IMR-90 (cell line): ENCODE results near the gene KCNE4. TPM values are rescaled to one million over a fixed set of nuclear protein-coding genes. Genes with fewer than 3 reads are reported as not detected.

Experiments used
- ATAC-seq: fragments of 200-7000 bp; cut with Tn5 transposase; 2 replicates; pipeline ENCODE4 v1.9.1; 2020; ENCODE audit warnings: low read depth, mild to moderate bottlenecking, moderate library complexity
- BruUV-seq: library from RNA; stranded (reverse); fragments of 400-500 nt; replicated peaks from 2 replicates; lab custom pipeline; 2021; lab: Mats Ljungman, UMichigan
- CTCF ChIA-PET: fragments of 300-600 bp; formaldehyde crosslinking; extraction: SDS; loops from one replicate; lab custom pipeline; 2021; ENCODE audit warnings: antibody characterized with exemption; lab: Yijun Ruan, JAX
- POLR2A ChIA-PET: fragments of 300-600 bp; sonication (Branson Sonifier 250); formaldehyde crosslinking; loops from one replicate; lab custom pipeline; 2022; ENCODE audit warnings: antibody characterized with exemption; ENCODE audit not compliant: unreplicated experiment; lab: Charles Lee
- DNase-seq: peaks from one replicate; pipeline ENCODE4 v3.0.0; 2013
- H2AFZ ChIP-seq: replicated peaks from 2 replicates; pipeline ENCODE3; 2013; ENCODE audit warnings: low read length, mild to moderate bottlenecking; ENCODE audit not compliant: poor library complexity
- H2AK5ac ChIP-seq: 2 replicates; pipeline ENCODE4 v1.6.1; 2013; ENCODE audit warnings: low read depth, low read length, inconsistent platforms
- H2AK9ac ChIP-seq: replicated peaks from 2 replicates; pipeline ENCODE3; 2013; ENCODE audit warnings: mild to moderate bottlenecking, low read depth, low read length, moderate library complexity; ENCODE audit not compliant: poor library complexity
- H2BK120ac ChIP-seq: 2 replicates; pipeline ENCODE4 v1.6.1; 2013; ENCODE audit warnings: low read depth, low read length, inconsistent platforms
- H2BK15ac ChIP-seq: 3 replicates; pipeline ENCODE4 v1.6.1; 2013; ENCODE audit warnings: low read depth, low read length, inconsistent platforms
- H2BK20ac ChIP-seq: 2 replicates; pipeline ENCODE4 v1.6.1; 2013; ENCODE audit warnings: low read depth, mild to moderate bottlenecking, inconsistent platforms, low read length, moderate library complexity
- H2BK5ac ChIP-seq: 2 replicates; pipeline ENCODE4 v1.6.1; 2013; ENCODE audit warnings: mild to moderate bottlenecking, low read depth, low read length, inconsistent platforms; ENCODE audit not compliant: poor library complexity, severe bottlenecking
- H3K14ac ChIP-seq: replicated peaks from 2 replicates; pipeline ENCODE4 v1.6.1; 2013; ENCODE audit warnings: low read depth, low read length, inconsistent platforms
- H3K18ac ChIP-seq: 2 replicates; pipeline ENCODE4 v1.6.1; 2013; ENCODE audit warnings: low read depth, low read length, control low read depth
- H3K23ac ChIP-seq: 2 replicates; pipeline ENCODE4 v1.6.1; 2013; ENCODE audit warnings: low read depth, low read length, inconsistent platforms
- H3K27ac ChIP-seq: 2 replicates; pipeline ENCODE4 v1.5.1; 2013; ENCODE audit warnings: mild to moderate bottlenecking, control low read depth, low read length; ENCODE audit not compliant: insufficient read depth
- H3K27me3 ChIP-seq: 2 replicates; pipeline ENCODE4 v1.6.1; 2013; ENCODE audit warnings: low read length; ENCODE audit not compliant: control insufficient read depth, insufficient read depth
- H3K36me3 ChIP-seq: 2 replicates; pipeline ENCODE4 v1.6.1; 2013; ENCODE audit warnings: low read length, mixed read lengths; ENCODE audit not compliant: control insufficient read depth, insufficient read depth
- H3K4ac ChIP-seq: 2 replicates; pipeline ENCODE4 v1.6.1; 2013; ENCODE audit warnings: low read depth, low read length, inconsistent platforms
- H3K4me1 ChIP-seq: 2 replicates; pipeline ENCODE4 v1.6.1; 2013; ENCODE audit warnings: low read length, mixed read lengths; ENCODE audit not compliant: control insufficient read depth, insufficient read depth
- H3K4me2 ChIP-seq: 2 replicates; pipeline ENCODE4 v1.6.1; 2013; ENCODE audit warnings: low read depth, mild to moderate bottlenecking, control low read depth, low read length, moderate library complexity
- H3K4me3 ChIP-seq: 2 replicates; pipeline ENCODE4 v1.5.1; 2013; ENCODE audit warnings: low read depth, mild to moderate bottlenecking, control low read depth, low read length, moderate library complexity; ENCODE audit not compliant: insufficient read depth
- H3K56ac ChIP-seq: 2 replicates; pipeline ENCODE4 v1.6.1; 2013; ENCODE audit warnings: low read length, inconsistent platforms; ENCODE audit not compliant: insufficient read depth; ENCODE audit errors: extremely low read depth
- H3K79me1 ChIP-seq, 2 experiments: 2 replicates each; pipeline ENCODE4 v1.6.1; 2013; ENCODE audit warnings: low read length in 2 of 2, inconsistent platforms in 1 of 2, low read depth in 1 of 2
- H3K9ac ChIP-seq: 2 replicates; pipeline ENCODE4 v1.6.1; 2013; ENCODE audit warnings: low read depth, low read length, control low read depth
- H3K9me1 ChIP-seq: 2 replicates; pipeline ENCODE4 v1.6.1; 2013; ENCODE audit warnings: low read length, inconsistent platforms; ENCODE audit not compliant: insufficient read depth
- H3K9me3 ChIP-seq: 2 replicates; pipeline ENCODE4 v1.6.1; 2013; ENCODE audit warnings: low read length; ENCODE audit not compliant: control insufficient read depth, insufficient read depth
- H4K20me1 ChIP-seq: 2 replicates; pipeline ENCODE4 v1.6.1; 2013; ENCODE audit warnings: low read length, inconsistent platforms; ENCODE audit not compliant: insufficient read depth
- H4K5ac ChIP-seq: 2 replicates; pipeline ENCODE4 v1.6.1; 2013; ENCODE audit warnings: mild to moderate bottlenecking, low read depth, low read length, control low read depth
- H4K8ac ChIP-seq, 2 experiments: 2 replicates each; pipeline ENCODE4 v1.6.1; 2013; ENCODE audit warnings: low read depth in 2 of 2, low read length in 2 of 2, control low read depth in 1 of 2, inconsistent platforms in 1 of 2
- H4K91ac ChIP-seq: 2 replicates; pipeline ENCODE4 v1.6.1; 2013; ENCODE audit warnings: low read depth, low read length, inconsistent platforms; ENCODE audit not compliant: insufficient read depth
- BHLHE40 ChIP-seq: fragments of 150-350 bp; IDR thresholded peaks from 2 replicates; pipeline ENCODE4 v1.6.1; 2016; ENCODE audit warnings: mild to moderate bottlenecking, low read depth, low read length
- CHD1 ChIP-seq: IDR thresholded peaks from 2 replicates; pipeline ENCODE4 v1.6.1; 2012; ENCODE audit warnings: low read depth, low read length, improper control_type of control experiment
- FOS ChIP-seq: fragments of 150-350 bp; IDR thresholded peaks from 2 replicates; pipeline ENCODE4 v1.6.1; 2016; ENCODE audit warnings: low read depth, low read length
- POLR2A ChIP-seq: IDR thresholded peaks from 2 replicates; pipeline ENCODE4 v1.6.1; 2012; ENCODE audit warnings: mild to moderate bottlenecking, low read depth, low read length
- RAD21 ChIP-seq: IDR thresholded peaks from 2 replicates; pipeline ENCODE4 v1.6.1; 2012; ENCODE audit warnings: low read length, improper control_type of control experiment
- RCOR1 ChIP-seq: IDR thresholded peaks from 2 replicates; pipeline ENCODE4 v1.6.1; 2012; ENCODE audit warnings: mild to moderate bottlenecking, low read length, improper control_type of control experiment; ENCODE audit not compliant: insufficient replicate concordance
- USF2 ChIP-seq: fragments of 150-350 bp; IDR thresholded peaks from 2 replicates; pipeline ENCODE4 v1.6.1; 2017; ENCODE audit warnings: mild to moderate bottlenecking, antibody characterized with exemption, low read length, low read depth
- WGBS, 2 experiments: methylation state at CpG; one replicate each; pipeline versions ENCODE4 v1.1.5 to v1.1.7; 2013; ENCODE audit warnings: missing lambda C conversion rate in 2 of 2; ENCODE audit not compliant: insufficient read length in 1 of 2; ENCODE audit errors: extremely low coverage in 2 of 2; 5-methylcytosine and 5-hydroxymethylcytosine counted together
- dilution Hi-C: fragments of 300-500 bp; cut with HindIII; formaldehyde crosslinking; loops from one replicate; pipeline ENCODE4 v1.14.3; 2018; ENCODE audit warnings: low sequenced_read_pairs; ENCODE audit not compliant: unreplicated experiment
- in situ Hi-C: fragments of 300-500 bp; cut with MboI; formaldehyde crosslinking; loops from 3 replicates; pipeline ENCODE4 v1.14.3; 2019; ENCODE audit warnings: low sequenced_read_pairs, inconsistent platforms, mixed read lengths
- intact Hi-C: fragments of 100-400 bp; cut with micrococcal nuclease; formaldehyde crosslinking; loops from 2 replicates; pipeline ENCODE4 v1.10.0; 2022
- polyA plus RNA-seq, 3 experiments: library from polyadenylated mRNA; depleted of rRNA; stranded (reverse); fragments of >200 nt; gene quantifications; 2 replicates each; pipeline ENCODE4 v1.2.3, GENCODE V29; 2012; ENCODE audit warnings: low replicate concordance in 1 of 3
- total RNA-seq: library from RNA; depleted of rRNA; stranded (reverse); fragments of >200 nt; gene quantifications from 2 replicates; pipeline ENCODE4 v1.2.3, GENCODE V29; 2012

Gene KCNE4
- total and polyA plus RNA-seq, 2 of the 4 experiments (the other 2 are of a cell fraction) = 6.6 to 6.8 TPM

GRCh38 chr2:223076573-223076972 lies 24.6 kb downstream of the KCNE4 start:
- H3K79me1 ChIP-seq = no peaks in the 10 kb centered on the region
- in situ Hi-C loops (no loop called here), dilution Hi-C loops (no loop called here), intact Hi-C loops (no loop called here)
- H3K23ac ChIP-seq = peak overlapping the region; percentile 29; the same call in 1 of the 2 replicates
- H2BK20ac ChIP-seq = no peak overlapping the region
- H3K9me3 ChIP-seq = no peaks in the 10 kb centered on the region
- H3K14ac ChIP-seq = 0 out of 2 replicates have a peak overlapping the region, but pooled peaks have one; percentile 25
- H3K4me1 ChIP-seq = no peaks in the 10 kb centered on the region
- no peak overlapping the region for H3K27ac ChIP-seq
- H4K8ac ChIP-seq = no peak overlapping the region
- peaks cover 4% of the 10 kb centered on the region; the same call in 1 of the 2 replicates for H3K9me1 ChIP-seq
- H2AFZ ChIP-seq = no peak overlapping the region
- H2BK5ac ChIP-seq = no peak overlapping the region
- H4K5ac ChIP-seq = no peak overlapping the region
- BruUV-seq = no TSS peak
- H3K4me2 ChIP-seq = no peak overlapping the region
- H3K9ac ChIP-seq = no peak overlapping the region
- ChIA-PET POLR2A (no interaction called here), CTCF (no interaction called here)
- no peaks in the 10 kb centered on the region for H3K36me3 ChIP-seq
- H2AK5ac ChIP-seq = no peak overlapping the region
- peak; percentile 47 for DNase-seq
- H3K56ac ChIP-seq = no peak overlapping the region
- H3K18ac ChIP-seq = no peak overlapping the region
- H3K4me3 ChIP-seq = no peak overlapping the region
- no CpG with 5 or more reads among the region's 6 CpGs for WGBS, 2 experiments
- H4K91ac ChIP-seq = no peak overlapping the region
- peak; percentile 30; the same call in 1 of the 2 replicates for ATAC-seq
- no peaks in the 10 kb centered on the region for H4K20me1 ChIP-seq
- peak overlapping the region; percentile 24 for H2AK9ac ChIP-seq
- H3K27me3 ChIP-seq = no peaks in the 10 kb centered on the region
- no peak overlapping the region for H2BK15ac ChIP-seq
- no peak for TF ChIP-seq RAD21
- TF ChIP-seq RCOR1 = no peak
- TF ChIP-seq FOS = no peak
- peak; percentile 73 for TF ChIP-seq BHLHE40
- TF ChIP-seq CHD1 = no peak
- TF ChIP-seq USF2 = no peak
- no peak for TF ChIP-seq POLR2A
- no peak overlapping the region for H2BK120ac ChIP-seq
- H3K4ac ChIP-seq = peak overlapping the region; percentile 60
